OCI-LY3 (cell line): ENCODE measurements around the gene UBAP2L.

ENCODE experiments used
- CTCF ChIP-seq: fragments of 200-600, 300-600 bp; sonication (generic); IDR thresholded peaks from 2 replicates; pipeline ENCODE4 v1.5.1; 2014; ENCODE audit warnings: antibody characterized with exemption, low read length, low read depth
- EZH2phosphoT487 ChIP-seq: fragments of 200-600 bp; shearing (Covaris generic); IDR thresholded peaks from 2 replicates; pipeline ENCODE4 v1.6.1; 2018; ENCODE audit warnings: antibody characterized with exemption, mixed run types, low read depth

- TF ChIP-seq CTCF (no peak), EZH2phosphoT487 (no peak)
These were observed 1.2 kb upstream of the UBAP2L start for GRCh38 chr1:154219541-154219940.
